Endometrium (tissue), 2 donors: ENCODE data around the gene SEMA6D.
"Not testable (repeated sequence)": the region's sequence is repeated elsewhere in the genome, so short reads cannot be mapped to it uniquely, and the experiment has no call there.

Experiments
- FAIRE-seq: peaks from 2 replicates; lab custom pipeline; 2012; peaks lifted over from hg19 to GRCh38; lab: Jason Lieb, UNC
- donor health status: control.
- donor health status: control.

SEMA6D gene

DNA sequence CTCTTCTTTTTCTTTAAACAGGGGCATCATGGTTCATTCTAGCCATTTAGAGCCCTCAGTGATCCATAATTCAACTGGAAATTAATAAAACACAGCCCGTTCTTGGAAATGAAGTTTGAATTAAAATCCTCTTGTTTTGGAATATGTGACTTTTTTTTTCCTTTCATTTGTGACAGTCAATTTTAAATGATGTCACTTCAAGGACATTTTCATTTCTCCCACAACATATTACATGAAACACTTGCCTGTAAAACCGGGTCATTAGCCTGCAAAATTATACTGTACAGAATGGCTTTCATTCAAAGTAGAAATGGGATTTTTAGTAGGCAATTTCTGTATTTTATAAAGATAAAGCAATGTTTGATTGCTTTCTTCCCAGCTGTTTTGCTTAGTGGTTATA is 789 bp upstream of the SEMA6D start:
- no peak for FAIRE-seq

DNA sequence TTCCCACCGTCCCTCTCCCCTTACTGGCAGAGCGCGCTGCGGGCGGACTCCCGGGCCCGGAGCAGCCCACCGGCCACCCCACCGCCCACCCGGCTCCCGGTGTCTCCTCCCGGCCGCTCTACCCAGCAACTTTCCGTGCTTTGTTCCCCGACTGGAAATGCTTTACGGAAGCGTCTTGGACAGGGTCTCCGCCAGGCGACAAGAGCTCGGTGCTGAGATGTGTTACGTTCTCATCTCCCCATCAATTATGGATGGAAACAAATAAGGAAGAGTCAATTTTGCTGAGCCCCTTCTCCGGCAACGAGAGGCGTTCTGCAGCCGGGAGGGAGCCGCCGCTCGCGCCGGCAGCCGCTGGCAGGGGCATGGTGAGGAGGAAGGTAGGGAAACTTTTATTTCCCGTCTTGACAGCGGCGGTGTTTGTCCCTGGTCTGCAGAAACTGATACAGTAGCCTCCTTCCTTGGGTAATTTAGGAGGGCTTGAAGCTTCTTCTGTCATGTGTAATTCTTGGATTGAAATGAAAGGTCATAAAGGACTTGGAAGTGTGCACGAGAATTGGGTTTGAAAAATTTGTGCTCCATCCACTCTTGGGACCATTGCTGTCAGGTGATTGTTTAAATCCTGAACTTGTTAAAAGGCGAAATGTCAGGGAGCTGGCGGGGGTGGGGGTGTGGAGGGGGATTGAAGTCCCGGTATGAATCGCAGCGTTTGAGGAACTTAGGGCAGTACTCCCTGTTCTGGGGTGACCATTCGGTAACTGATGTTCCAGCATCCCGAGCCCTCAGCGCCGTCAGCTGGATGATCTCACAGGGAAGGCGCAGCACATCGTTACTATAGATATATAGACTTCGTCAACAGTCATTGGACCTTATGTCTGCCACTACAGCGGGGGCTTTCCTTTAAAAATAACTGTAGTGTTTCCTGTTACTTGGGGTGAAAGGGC is 1.5 kb downstream of the SEMA6D start:
- FAIRE-seq, result no peak

DNA sequence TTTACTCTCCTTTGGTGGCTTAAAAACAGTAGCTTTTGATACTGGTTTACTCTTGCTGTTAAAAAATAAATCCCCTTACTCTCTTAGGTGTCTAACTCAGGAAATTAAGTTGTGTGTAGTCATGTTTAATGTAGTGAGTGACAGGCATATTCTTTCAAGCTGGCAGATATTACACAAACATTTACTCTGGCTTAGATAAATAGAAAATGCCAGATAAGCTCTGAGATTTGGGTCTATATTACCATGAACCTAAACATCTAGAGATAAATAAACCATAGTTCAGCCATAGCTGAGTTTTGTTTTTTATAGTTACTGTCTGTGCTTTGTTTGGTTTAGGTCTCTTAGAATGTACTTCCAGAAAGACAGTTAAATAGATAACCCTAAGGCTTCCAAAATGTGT is 2.4 kb downstream of the SEMA6D start:
- FAIRE-seq, result no peak

DNA sequence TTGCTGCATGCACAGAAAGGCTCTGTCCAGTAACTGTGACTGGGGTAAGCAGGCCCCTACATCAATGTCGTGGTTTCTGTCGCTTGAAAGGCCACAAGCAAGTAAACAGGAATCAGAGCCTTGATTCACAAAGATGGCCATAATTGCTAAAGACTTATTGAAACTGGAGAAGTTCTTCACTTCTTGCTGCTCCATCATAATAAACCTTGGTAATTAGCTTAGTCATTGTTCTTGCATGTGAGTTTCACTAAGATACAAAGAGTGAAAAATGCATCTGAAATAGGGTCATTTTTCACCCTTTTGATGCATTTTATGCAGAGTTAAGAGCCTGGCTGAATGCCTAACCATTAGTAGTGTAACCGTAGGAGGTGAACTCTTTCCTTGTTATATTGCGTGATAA is 3.2 kb downstream of the SEMA6D start:
- FAIRE-seq, result no peak

DNA sequence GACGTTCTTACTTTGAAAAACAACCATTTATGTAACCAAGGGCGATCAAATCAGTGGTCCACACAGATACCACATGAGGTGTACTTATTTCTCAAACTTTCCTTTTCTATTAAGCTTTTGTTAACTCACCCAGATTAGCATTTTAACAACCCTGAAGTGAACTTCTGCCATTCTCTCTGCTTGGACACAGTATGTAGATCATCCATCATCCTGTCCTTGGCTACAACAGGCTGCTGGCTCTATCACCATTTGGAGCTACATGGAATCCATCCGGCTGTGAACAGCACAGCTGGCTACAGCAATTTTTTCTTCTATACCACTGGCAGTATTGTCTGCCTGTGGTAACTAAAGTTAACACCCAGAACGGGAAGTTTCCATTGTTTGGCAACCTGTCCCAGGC is 4.4 kb downstream of the SEMA6D start:
- FAIRE-seq, result no peak

DNA sequence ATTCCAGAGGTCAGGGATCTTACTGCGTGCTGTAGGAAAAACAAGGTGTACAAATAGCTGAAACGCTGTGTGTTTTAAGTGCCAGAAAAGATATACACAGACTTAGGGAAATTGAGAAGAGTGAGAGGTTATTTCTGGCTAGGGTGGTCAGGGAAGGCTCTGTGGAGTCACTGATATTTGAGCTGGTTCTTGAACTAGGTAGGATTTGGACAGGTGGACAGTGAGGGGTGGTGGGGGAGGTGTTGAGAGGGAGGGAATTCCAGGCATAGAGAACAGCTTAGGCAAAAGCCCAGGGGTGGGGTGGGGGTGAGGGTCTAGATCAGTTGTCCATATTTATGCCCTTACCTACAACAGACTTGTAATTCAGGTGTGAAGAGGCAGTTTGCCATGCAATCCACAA is 7.0 kb downstream of the SEMA6D start:
- no peak for FAIRE-seq

DNA sequence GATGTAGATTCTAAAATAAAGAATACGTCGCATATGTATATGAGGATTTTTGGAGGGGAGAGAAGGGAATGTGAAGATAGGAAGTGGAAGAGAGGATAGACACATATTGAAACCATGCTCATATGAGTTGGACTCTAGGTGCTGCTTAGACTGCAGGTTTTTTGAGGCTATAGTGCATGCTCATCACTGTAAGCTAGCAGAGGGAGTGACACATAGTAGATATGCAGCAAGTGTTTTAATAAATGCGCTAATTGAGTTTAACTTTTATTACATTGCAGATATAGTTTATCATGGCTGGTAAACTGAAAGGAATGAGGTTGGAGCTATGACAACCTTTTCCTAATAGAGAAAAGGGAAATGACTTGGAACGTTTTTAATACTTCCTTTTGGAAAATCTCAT is 7.7 kb downstream of the SEMA6D start:
- FAIRE-seq, result no peak

DNA sequence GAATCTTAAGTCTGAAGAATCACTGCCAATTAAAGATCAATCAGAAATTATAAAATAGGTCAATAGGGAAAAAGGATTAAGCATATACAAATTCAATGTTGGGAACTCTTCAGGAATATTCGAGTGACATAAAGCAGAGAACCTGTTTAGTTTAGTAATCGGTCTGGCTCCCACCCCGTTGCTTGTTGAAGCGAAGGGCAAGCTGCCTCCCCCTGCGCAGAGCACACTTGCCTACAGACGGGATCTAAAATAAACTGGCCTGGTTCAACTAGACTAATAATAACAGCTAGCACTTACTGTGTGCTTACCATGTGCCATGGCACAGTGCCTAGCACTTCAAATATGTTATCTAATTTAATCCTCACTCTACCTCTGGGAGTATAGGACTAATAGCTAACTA is 8.6 kb downstream of the SEMA6D start:
- no peak for FAIRE-seq

DNA sequence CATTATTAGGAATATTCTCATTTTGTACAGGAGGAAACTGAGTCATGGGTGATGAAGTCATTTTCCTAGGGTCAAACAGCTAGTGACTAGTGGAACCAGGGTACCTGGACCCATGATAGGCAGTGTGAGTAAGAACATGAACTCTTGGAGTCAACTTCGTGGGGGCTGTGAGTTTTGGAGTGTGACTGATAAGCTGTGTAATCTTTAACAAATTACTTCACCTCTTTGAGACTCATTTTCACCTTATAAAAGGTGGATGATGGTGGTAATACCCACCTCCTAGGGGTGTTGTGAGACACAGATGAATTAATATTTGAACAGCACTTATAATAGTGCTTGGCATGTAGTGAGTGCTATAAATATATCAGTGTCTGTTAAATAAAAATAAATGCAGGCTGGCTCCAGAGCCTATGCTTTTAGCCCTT is 9.1 kb downstream of the SEMA6D start:
- no peak for FAIRE-seq

DNA sequence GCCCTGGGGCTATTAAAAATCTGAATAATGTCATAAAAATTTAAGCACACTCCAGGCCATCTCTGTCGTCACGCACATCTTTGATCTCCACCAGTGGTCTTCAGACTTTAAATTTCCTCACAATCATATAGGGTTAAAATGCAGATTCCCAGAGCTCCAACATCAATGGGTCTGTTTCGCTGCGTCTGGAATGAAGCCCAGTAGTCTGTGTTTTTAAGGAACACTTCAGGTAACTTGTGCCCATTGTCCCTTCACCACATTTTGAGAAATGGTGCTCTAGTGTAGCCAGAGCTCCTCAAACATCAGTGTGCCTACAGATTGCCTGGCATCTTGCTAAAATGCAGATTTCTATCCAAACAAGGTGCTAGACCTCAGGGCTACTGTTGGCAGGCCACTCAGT is 9.8 kb downstream of the SEMA6D start:
- FAIRE-seq, result no peak

DNA sequence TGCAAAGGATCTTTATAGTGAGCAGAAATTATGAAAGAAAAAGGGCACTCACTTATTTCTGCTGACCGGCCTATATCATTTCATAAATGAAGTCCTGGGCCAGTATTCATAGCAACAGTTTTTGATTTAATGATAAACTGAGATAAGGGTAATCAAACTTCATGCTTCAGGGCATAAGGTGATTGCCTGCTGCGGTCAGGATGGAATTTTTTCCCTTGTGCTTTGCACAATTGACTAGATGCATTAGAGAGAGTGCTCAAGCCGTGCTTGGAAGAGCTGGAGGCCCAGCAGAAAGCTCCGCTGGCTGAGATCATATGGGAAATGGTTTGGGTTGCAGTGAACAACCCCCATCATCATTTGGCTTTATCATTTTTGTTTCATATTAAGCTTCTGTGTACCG is 10.4 kb downstream of the SEMA6D start:
- no peak for FAIRE-seq

DNA sequence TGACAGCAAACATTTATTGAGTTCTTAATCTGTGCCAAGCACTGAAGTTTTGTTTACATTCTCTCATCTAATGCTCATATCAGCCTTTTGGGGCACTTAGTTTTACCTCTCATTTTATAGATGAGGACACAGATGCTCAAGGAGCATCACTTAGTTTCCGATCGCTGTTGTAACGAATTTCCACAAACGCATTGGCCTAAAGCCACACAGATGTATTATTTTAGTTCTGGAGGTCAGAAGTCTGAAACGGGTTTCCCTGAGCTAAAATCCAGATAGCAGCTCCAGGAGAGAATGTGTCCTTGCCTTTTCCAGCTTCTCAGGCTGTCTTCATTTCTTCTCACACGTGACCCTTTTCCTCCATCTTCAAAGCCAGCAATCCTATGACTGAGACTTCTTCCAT is 11.1 kb downstream of the SEMA6D start:
- FAIRE-seq, result no peak

DNA sequence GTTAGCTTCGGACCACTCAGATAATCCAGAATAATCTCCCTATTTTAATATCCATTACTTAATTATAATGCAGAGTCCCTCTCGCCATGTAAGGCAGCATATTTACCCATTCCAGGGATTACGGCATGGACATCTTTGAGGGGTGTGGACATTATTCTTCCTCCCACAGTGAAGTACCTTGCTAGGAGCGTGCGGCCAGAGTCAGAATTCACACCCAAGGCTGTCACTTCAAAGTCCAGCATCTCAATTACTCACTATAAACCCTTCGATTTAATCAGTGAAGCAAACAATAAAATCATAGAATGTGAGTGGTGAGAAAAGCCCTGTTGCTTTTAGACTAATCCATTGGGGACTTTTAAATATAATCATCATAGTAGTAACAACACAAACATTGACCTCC is 11.6 kb downstream of the SEMA6D start:
- FAIRE-seq, result no peak

DNA sequence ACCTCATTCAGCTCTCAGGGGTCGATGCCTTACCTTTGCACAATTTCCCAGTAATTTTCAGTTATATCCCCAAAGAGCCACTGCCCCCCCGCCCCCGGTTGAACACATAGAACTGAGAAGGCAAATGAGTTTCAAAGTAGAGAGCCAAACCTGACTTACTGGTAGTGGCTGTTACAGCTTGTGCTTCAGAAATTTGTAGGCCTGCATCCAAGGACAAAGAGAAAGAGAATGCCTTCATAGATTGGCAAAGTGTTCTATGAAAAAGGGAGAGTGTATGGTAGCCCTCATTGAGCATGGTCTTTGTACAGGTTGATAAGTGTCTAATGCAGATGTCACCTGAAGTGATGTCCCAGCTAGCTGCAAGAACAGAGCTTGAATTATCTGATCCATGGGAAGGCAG is 13.9 kb downstream of the SEMA6D start:
- FAIRE-seq, result no peak

DNA sequence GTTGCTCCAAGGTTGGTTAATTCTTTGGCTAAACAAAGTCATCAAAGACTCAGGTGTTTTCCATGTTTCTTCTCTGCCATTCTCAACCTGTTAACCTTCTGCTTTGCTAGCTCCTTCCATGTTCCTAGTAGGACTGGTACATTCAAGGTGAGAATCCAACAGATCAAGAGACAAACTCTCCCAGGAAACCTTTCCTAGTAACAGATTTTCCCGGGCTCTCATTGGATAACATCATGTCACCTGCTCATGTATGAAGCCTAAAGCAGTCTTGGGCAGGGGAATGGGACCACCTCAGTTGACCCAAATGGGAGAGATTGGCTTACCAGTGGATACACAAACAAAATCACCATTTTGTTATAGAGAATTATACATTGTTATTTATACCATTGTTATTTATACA is 14.9 kb downstream of the SEMA6D start:
- FAIRE-seq, result no peak

DNA sequence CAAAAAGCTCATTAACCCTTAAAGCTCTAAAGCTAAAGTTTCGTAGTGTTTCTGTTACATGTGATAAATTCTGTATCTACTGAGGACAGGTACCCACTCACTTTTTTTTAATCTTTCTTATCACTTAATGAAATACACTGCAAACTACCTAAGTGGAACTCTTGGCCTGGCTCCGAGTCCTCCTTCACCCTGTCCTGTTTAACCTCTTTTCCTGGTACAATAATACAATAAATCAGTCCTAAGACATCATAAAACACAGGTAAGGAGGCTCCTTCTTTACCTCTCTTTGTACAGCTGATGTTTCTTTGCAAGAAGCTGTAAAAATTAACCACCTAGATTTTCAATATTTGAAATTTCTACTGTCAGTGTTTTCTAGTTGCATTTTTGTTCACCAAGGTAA is 15.8 kb downstream of the SEMA6D start:
- no peak for FAIRE-seq

DNA sequence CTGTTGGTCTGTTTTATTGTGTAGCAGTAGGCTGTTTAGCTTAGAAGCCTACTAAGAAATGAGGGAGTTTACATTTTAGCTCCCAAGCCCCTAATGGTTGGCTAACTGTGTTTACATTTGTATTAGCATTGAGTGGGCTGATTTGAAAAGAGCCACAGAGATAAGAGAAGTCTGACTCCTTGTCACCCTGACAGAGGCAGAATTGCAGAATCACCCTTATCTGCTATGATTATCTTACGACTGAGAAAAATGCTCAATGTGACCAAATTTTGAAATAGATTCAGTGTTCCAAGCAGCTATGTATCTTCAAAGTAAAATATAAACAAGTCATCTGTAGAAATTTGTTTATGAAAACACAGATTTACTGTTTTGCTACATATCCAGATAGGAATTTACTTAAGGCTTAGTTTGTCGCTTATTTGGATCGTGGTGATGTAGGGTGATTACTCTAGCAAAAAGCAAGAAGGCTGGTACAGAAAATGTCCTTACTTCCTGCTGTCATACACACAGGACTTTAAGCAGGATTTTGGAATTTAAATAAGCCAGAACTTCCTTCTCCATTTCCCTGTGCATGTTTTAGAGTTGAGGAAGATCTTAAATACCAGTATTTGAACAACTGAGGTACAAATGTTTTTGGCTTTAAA is 19.0 kb downstream of the SEMA6D start:
- no peak for FAIRE-seq

DNA sequence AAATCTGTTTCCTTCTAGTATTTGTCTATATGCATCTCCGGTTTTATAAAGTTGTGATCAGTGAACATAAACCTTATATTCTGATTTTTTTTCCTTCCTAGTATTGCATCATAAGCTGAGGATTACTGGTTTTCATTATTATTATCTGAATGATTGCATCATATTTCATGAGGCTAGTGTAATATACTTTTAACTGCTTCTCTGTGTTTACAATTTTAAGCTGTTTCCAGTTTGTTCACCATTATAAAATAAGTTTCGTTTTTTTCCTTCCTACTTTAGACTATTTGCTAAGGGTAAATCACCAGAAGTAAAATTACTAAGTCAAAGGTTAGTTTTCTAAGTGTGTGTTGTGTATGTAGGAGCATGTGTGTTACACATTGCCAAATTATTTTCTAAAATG is 20.2 kb downstream of the SEMA6D start:
- no peak for FAIRE-seq

DNA sequence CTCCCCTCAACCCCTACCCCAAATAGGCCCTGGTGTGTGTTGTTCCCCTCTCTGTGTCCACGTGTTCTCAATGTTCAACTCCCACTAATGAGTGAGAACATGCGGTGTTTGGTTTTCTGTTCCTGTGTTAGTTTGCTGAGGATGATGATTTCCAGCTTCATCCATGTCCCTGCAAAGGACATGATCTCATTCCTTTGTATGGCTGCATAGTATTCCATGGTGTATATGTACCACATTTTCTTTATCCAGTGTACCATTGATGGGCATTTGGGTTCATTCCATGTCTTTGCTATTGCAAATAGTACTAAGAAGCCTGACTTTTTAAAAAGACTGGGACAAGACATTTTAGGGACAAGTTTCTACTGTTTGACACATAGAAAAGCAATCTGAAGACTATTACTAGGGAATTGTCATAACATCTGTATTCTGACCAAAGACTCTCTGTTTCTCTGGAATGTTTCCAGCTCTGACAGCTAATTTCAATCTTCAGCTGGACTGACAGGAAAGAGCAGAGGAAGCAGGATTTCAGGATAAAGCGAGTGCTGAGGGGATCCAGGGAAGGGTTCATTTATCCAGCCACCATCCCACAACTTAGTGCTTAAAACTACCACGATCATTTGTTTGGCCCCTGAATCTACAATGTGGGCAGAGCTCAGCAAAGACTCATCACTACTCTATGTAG is 21.0 kb downstream of the SEMA6D start:
- not testable (repeated sequence) for FAIRE-seq

DNA sequence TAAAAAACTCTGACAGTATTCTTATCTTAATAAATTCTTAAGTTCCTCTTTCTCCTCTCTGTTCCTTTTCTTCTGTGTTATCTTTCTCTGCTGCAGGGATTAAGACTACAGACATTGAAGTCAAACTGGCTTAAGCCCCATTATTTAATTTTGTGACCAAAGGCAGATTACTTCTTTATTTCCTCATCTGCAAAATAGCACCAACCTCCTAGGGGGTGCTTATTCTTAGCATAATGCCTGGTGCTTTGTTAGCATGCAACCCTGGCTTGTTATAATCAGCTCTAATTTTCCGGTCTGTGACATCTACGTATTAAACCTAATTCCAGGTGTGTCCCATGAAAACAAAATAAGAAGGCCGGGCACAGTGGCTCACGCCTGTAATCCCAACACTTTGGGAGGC is 23.8 kb downstream of the SEMA6D start:
- no peak for FAIRE-seq

DNA sequence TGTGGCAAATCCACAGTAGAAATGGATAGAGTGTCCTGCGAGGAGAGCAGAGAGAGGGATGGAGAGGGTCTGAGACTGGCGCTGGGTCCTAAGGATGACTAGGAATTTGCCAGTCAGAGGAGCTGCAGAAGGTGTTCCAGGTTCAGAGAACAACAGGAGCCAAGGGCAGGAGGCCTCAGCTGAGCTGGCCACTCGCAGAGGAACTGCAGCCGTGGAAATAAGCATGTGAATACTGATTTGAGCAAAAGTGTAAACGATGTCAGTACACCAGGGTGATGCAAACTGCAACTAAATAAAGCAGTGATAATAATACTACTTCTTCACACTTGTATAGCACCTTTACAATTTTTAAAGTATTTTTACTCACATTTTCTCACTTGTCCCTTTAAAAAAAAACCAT is 24.6 kb downstream of the SEMA6D start:
- no peak for FAIRE-seq

DNA sequence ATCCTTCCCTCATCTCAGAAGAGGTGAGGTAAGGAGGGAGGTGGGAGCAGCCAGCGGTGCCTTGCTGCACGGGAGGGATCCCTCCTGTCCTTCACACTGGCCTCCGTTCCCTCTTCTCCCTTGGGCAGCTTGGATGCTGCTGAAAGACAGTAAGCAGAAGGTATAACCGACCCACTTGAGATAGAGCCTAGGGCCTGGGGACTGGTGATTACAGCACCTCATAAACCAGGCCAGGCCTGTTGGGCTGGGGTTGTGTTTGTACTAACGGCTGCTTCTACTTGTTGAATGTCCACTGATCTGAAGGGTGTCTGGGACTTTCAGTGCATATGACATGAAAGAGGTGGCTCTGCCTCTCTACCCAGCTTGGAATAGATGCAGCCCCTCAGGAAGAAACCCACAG is 25.0 kb downstream of the SEMA6D start:
- FAIRE-seq, result no peak

DNA sequence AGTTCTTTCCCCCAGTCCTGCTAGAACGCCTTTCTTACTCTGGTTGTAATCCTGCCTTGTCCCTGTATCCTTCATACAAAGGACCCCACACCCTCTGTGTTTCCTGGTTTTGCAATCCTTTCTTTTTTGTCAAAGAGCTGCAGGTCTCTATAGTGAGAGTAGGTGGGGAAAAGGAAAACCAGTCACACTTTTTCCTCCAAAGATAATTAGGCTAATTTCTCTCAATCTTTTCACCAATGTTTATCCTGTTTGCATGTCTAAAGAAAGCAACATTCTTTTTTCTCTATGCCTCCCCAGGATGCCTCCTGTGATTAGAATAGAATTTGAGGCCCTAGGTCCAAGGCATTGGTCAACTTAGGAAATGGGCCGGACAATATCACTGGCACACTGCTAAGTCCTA is 25.4 kb downstream of the SEMA6D start:
- FAIRE-seq, result no peak
